ENCODE results near the gene ST8SIA2.

ST8SIA2 gene

DNA sequence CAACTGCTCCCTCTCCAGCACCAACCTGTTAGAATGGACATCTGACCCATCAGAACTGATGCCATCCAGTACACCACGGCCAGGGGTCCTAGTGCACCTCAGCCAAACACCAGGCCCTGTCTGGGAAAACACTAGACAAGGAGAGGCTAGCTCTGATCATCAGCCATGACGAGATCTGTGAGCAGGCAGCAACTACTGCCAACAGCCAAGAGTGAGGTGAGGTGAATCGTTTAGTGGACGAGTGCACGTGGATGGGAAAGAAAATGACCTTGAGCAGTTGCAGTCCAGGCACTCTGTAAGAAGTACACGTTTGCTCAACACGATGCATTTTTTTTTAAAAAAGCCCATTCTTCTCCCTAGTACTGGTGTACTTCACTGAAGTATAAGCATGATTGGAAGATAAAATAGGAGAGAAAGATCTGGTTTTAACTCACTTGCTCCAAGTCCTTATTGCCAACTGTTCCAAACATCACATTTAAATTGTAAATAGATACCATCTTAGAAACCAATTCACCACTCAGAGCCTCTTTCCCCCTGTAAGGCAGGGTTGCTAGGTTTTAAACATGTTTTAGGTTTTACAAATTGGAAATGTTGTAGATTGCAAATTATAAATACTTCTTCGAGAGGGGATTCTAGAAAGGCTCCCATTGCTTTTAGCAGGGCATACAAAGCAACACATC is 5.7 kb downstream of the ST8SIA2 start:
- no peak for DNase-seq

GRCh38 chr15:92400573-92400972 is 6.9 kb downstream of the ST8SIA2 start:
- DNase-seq, result no peak

DNA sequence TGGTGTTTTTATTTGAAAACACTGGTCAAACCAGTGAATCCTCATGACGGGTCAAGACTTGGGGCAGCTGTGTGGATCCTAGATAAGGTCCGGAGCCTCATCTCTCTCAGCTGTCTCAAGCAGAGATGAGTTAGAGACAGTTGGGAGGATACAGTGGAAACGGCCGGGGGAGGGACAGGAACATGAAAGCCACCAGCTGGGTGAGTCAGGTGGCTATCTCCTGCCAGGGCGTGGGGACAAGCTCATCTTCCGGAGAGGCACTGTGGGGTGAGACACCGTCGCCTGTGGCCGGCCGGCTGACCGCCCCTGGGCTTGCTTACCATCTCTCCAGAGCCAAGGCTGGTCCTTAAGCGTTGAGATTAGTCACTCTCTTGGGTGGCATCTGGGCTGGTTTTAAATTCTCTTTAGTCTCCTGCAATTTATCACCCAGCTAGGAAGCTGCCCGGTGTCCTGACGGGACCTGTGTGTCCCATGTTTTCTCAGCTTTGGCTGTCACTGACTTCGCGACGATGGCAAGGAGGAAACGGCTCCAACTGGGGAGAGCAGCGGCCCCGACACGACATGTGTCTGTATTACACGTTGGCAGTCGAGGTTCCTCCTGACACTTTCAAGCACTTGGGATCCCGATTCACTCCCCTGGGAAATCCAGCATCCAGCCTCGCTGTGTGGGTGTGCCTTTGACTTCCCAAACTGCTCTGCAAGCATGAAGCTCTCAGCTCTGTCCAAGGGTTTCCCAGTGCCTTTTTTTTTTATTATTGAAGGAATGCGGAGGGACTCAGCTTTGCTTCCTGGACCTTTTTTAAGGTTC is 7.5 kb downstream of the ST8SIA2 start:
- no peak for DNase-seq

DNA sequence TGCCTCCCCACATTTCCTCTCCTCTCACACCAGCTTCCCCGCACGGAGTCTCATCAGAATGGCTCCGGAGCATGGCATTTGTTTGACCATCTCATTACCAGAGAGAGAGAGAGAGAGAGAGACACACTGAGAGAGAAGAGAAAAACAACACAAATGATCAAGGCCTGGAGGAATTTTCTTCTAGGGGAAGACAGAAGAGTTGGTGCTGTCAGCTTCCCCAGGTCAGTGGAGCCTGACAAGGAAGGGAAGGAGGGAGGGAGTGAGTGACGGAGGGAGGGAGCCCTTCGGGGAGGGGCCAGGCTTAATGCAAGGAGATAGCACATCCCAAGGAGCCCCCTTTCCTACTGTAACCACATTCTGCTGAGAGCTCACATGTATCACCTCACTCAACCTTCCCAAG is 9.1 kb downstream of the ST8SIA2 start:
- no peak for DNase-seq

GRCh38 chr15:92405942-92406341 is 12.3 kb downstream of the ST8SIA2 start:
- DNase-seq, result no peak

DNA sequence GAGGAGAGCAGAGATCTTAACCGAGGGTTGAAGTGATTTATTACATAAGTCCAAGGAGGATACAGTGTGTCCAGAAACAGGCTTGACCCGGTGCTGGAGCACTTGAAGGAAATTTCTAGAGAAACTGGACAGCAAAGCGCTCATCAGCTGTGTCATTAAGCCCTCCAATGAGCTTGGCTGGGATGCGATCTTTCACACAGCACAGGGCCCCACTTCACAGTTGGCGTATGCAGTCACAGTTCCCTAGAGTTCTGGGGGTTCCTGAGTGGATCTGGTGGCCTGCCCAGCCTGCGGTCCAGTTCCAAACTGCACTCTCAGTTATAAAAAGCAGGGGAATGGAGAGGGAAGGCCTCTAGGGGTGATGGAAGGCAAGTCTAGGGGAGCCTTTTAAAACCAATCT is 13.6 kb downstream of the ST8SIA2 start:
- no peak for DNase-seq

- DNase-seq, result no peak
These were observed 14.2 kb downstream of the ST8SIA2 start for GRCh38 chr15:92407916-92408315.

DNA sequence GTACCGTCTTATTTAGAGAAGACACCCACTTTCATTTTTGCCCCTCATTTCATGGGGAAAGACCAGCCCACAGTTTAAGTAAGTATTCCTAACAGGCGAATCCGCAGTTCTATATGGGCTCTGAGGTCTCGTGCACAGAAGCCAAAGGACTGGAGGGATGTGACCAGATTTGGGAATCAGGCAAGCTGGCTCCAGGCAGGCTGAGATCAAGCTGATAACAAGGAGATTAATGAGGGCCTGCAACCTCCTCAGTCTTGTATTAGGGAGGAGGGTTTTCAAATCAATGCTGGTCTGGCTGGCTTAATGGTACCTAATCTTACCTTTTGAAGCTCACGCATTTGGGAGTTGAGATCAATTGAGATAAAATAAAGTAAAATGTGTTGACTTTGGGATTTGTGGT is 15.3 kb downstream of the ST8SIA2 start:
- DNase-seq, result no peak

DNA sequence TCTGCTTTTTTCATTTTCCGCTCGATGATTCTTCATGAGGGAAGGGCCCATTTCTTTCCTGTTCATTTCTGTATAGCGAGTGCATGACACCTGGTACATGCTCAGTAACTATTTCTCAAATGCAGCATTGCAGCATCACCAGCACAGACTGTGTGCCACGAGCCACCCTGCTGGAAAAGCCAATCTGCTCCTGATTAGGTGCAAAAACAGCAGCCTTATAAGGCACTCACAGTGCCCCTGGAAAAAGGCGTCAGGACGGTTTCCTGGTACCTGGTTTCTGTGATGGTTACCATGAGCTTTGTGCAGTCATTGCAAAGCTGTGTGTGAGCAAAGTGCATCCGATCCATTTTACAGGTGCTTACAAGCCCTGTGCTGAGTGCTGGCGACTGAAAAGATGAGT is 15.8 kb downstream of the ST8SIA2 start:
- no peak for DNase-seq

- no peak for DNase-seq
These were observed 16.9 kb downstream of the ST8SIA2 start for GRCh38 chr15:92410537-92410936.

DNA sequence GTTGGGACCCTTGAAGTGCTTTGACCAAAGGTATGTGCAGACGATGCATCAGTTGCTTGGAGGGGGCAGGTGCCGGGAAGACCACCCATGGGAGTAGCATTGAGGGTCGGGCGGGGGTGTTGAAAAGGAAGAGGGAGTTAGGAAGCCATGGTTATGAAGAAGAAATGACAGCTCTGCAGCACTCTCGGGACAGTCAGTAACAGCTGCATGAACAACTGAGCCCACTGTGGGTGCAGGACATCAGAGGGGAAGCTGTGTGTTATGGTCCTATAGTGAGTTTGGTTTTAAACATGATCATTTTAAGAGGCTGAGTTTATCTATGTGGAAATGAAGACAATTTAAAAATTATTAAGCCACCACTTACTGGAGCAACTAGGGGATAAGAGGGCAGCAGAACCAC is 17.6 kb downstream of the ST8SIA2 start:
- no peak for DNase-seq

DNA sequence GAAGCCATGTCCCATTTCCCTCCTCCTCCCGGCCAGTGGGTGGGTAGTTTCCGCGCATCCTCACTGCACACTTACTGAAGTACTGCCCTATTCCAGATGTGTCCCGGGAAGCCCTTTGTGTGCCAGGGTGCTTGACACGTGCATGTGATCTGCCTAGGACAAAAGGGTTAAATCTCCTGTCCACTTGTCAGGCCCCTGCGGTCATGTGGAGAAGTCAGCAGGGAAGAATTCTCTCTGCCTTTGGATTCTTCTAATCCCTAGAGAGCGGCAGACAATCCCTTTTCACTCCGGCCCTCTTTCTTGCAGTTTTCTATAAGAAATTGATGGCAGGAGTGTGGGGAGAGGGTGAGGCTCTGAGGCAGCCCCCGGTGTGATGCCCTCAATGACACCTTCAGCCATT is 19.8 kb downstream of the ST8SIA2 start:
- DNase-seq, result no peak

DNA sequence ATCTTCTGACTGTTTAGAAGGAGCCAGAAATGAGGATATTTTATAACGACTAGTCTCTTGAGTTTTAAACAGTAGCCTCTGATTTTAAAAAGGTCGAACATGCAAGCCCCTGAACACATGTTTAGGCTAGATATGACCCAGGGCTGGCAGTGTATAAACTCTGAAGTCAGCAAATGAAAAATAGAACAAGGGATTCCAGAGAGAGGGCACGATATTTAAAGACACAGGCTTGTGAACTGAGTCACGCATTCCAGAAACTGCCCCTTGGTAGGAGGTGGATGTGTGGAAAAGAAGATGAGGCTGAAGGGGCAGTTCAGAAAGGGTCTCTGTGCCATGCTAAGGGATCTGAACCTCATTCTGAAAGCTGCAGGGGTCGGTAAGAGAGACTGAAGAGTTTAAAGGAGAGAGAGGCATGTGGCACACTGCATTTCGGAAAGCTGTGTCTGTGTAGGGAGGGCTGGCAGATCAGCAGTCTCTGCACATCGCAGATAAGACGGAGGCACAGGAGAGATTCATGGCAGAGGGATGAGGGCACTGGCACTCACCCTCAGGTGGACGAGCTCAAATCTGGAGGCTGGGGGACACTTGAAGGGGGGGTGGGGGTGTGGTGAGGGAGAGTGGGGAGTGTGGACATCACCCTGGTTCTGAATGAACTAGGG is 22.1 kb downstream of the ST8SIA2 start:
- no peak for DNase-seq

GRCh38 chr15:92416557-92416956 is 22.9 kb downstream of the ST8SIA2 start:
- no peak for DNase-seq

GRCh38 chr15:92417716-92418115 is 24.0 kb downstream of the ST8SIA2 start:
- DNase-seq, result no peak

DNA sequence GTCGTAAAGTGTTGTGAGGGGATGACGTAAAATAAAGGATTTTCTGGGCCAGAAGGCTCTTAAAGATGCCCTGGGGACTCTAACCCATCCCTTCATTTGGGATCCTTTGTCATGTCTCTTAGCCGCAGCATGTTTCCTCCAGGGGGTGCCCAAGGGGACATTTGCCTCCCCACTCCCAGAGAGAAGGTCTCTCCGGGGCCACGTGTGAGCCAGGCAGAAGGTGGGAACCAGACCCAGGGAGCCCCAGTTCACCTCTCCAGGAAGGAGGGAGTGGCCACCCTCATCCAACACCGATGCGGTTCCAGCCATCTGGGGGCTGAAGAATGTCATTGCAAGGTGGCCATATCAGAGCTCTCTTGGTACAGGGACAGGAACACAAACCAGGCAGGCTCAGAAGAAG is 25.2 kb downstream of the ST8SIA2 start:
- no peak for DNase-seq

DNA sequence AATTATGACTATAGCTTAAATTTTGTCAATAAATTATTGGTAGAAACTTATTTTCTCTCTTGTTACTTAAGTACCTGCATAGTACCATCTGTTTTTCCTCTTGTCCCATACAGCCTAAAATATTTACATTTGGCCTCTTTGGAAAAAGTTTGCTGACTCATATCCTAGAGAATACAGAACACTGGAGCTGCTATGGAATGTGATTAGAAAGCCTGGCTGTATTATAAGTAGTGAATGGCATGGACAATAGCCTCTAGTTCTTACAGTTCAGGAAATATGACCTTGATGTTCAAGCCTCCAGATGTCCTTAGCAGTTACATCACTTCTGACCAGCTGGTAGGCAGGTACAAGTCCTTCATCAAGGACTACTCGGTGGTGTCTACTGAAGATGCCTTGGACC is 28.3 kb downstream of the ST8SIA2 start:
- no peak for DNase-seq

GRCh38 chr15:92425578-92426225 is 32.0 kb downstream of the ST8SIA2 start:
- no peak for DNase-seq

DNA sequence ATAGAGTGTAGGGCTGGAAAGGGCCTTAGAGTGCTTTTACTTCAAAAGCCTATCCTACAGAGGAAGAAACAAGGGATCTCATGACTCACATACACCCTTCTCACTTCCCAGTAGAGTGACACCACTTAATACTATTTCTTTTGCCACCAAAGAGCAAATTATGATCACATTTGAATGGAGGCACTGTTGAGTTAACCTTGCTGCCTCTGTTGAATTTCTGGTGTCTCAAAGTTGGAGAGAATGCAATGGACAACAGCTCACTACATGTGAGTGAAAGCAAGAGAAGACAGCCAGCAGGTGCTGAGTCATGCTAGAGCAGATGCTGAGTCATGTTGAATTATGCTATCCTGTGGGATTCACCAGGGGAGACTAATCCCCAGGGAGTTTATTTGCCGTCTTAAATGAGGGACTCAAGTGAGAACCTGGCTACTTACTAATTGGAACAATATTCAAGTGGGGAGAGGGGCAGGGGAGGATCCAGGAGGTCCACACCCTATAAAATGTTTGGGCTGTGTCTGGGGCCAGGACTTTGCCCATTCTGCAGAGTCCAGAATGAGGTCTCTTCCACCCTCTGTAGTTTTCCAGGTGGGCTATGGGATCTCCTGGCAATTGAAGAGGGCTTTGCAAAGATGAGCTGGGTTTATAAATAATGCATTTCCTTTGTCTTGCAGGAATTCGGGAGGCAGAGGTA is 35.8 kb downstream of the ST8SIA2 start:
- DNase-seq, result no peak

- no peak for DNase-seq
These were observed 36.4 kb downstream of the ST8SIA2 start for GRCh38 chr15:92430069-92430440.

DNA sequence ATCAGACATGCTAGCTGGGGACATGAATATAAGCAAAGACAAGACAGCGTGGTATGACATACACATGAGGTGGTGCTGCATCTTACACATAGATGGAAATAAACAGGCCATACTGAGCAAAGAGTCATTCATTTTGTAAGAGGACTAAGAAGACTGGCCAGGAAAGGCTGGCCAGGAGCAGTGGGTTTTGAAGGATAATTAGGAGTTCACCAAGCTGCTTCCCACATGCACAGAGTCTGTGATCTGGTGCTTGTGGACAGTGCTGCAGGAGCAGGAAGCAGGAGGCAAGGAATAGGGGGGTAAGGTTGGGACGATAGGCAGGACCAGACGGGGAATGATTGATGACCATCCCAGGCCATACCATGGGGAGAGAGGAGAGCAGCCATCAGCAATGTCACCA is 41.5 kb downstream of the ST8SIA2 start:
- no peak for DNase-seq

- no peak for DNase-seq
These were observed 44.8 kb downstream of the ST8SIA2 start for GRCh38 chr15:92438471-92438870.

DNA sequence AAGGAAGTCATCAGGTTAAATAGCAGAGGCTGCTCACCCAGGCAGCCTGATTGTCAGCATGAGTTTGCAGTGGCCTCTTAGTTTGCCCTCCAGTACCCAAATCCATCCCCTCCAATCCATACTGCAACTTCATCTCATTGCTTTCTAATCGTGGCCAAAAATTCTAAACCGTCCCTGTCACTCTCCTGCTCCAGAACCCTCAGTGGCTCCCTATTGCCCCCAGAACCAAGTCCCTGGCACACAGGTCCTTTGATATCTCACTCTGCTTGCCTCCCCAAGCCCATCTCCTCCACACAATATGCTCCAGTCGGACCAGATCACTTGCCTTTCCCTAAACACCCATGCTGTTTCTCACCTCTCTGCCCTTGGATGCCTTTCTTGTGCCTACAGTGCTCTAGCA is 49.7 kb downstream of the ST8SIA2 start:
- DNase-seq, result no peak
